ENCODE data around the gene MYBBP1A. TPM values are rescaled to one million over a fixed set of nuclear protein-coding genes. Genes with fewer than 3 reads are reported as not detected.

MYBBP1A gene
- total RNA-seq, 1 experiment from 2014 or later, result 130 TPM

GRCh38 chr17:4514206-4514605 is 41.0 kb downstream of the MYBBP1A start:
- POLR2A ChIA-PET, result no interaction called here
- Histone ChIP-seq H2AFZ (ENCODE audit: low read depth, low read length, poor library complexity, severe bottlenecking) (no peak overlapping the region), H3K36me3 (ENCODE audit: control insufficient read depth in 1 of 2, insufficient read depth in 2 of 2, low read length in 2 of 2) (no peaks in the 10 kb centered on the region), H3K9ac (ENCODE audit: low read length) (peak overlapping the region; percentile 30; the same call in 1 of the 2 replicates), H3K4me3 (replicated peaks in 1 of 2; ENCODE audit: low read depth in 1 of 2, low read length in 2 of 2) (no peak overlapping the region), H4K20me1 (ENCODE audit: insufficient read depth) (no peaks in the 10 kb centered on the region), H3K9me2 (ENCODE audit: insufficient read depth) (no peaks in the 10 kb centered on the region), H3K27me3 (ENCODE audit: insufficient read depth, low read length) (no peaks in the 10 kb centered on the region), H3K79me2 (ENCODE audit: insufficient read depth, low read length) (no peaks in the 10 kb centered on the region), H3K27ac (ENCODE audit: low read depth, low read length) (no peak overlapping the region), H3K4me2 (ENCODE audit: low read length) (peak overlapping the region; percentile 31), H3K9me3 (ENCODE audit: control insufficient read depth in 1 of 2, insufficient read depth in 1 of 2, low read depth in 1 of 2, low read length in 2 of 2) (no peaks in the 10 kb centered on the region), H3K4me1 (ENCODE audit: control insufficient read depth in 1 of 2, insufficient read depth in 2 of 2, low read length in 2 of 2) (peaks cover 21 to 31% of the 10 kb centered on the region in 2 experiments)
- intact Hi-C loops (cut with micrococcal nuclease), result no loop called here
- RAD21 ChIA-PET (ENCODE audit: low non-redundant PET in 1 of 2, low total read pairs in 2 of 2, uncharacterized antibody in 2 of 2, unreplicated experiment in 2 of 2), result interaction anchor here in 1 of 2 experiments (1.5 kb wide), 1 partner anchor 93 kb away, joined by 4 read pairs; no protein-coding TSS in a partner anchor
- no TSS peak for BruUV-seq (replicated peaks)
- ATAC-seq (peak; percentile 47; the same call in 1 of the 2 replicates), DNase-seq (ENCODE audit: low read depth, low spot score) (no peak)
- TF ChIP-seq, protein P1, sequence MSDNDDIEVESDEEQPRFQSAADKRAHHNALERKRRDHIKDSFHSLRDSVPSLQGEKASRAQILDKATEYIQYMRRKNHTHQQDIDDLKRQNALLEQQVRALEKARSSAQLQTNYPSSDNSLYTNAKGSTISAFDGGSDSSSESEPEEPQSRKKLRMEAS (IDR thresholded peaks at IDR 0.05), result no peak
- TF ChIP-seq FOSL1 (IDR thresholded peaks at IDR 0.05; ENCODE audit: low read depth), result no peak
- no peak for TF ChIP-seq SIN3A (IDR thresholded peaks at IDR 0.05; ENCODE audit: low read depth)
- TF ChIP-seq ZNF274 (IDR thresholded peaks at IDR 0.05; ENCODE audit: low read depth, low read length), result no peak
- TF ChIP-seq, protein P2, sequence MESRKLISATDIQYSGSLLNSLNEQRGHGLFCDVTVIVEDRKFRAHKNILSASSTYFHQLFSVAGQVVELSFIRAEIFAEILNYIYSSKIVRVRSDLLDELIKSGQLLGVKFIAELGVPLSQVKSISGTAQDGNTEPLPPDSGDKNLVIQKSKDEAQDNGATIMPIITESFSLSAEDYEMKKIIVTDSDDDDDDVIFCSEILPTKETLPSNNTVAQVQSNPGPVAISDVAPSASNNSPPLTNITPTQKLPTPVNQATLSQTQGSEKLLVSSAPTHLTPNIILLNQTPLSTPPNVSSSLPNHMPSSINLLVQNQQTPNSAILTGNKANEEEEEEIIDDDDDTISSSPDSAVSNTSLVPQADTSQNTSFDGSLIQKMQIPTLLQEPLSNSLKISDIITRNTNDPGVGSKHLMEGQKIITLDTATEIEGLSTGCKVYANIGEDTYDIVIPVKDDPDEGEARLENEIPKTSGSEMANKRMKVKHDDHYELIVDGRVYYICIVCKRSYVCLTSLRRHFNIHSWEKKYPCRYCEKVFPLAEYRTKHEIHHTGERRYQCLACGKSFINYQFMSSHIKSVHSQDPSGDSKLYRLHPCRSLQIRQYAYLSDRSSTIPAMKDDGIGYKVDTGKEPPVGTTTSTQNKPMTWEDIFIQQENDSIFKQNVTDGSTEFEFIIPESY (IDR thresholded peaks at IDR 0.05; ENCODE audit: extremely low read depth, insufficient replicate concordance, low read length), result no peak
- TF ChIP-seq, protein P3, sequence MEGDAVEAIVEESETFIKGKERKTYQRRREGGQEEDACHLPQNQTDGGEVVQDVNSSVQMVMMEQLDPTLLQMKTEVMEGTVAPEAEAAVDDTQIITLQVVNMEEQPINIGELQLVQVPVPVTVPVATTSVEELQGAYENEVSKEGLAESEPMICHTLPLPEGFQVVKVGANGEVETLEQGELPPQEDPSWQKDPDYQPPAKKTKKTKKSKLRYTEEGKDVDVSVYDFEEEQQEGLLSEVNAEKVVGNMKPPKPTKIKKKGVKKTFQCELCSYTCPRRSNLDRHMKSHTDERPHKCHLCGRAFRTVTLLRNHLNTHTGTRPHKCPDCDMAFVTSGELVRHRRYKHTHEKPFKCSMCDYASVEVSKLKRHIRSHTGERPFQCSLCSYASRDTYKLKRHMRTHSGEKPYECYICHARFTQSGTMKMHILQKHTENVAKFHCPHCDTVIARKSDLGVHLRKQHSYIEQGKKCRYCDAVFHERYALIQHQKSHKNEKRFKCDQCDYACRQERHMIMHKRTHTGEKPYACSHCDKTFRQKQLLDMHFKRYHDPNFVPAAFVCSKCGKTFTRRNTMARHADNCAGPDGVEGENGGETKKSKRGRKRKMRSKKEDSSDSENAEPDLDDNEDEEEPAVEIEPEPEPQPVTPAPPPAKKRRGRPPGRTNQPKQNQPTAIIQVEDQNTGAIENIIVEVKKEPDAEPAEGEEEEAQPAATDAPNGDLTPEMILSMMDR (IDR thresholded peaks at IDR 0.05 in 2 of 3, conservative IDR thresholded peaks at IDR 0.05 in 1 of 3; ENCODE audit: borderline replicate concordance in 1 of 3, insufficient read depth in 1 of 3, low read depth in 2 of 3, low read length in 2 of 3), result no peak
- TF ChIP-seq SP1 (IDR thresholded peaks at IDR 0.05; ENCODE audit: low read depth), result no peak
- no peak for TF ChIP-seq POLR2AphosphoS5 (IDR thresholded peaks at IDR 0.05; ENCODE audit: low read depth, low read length)
- no peak for TF ChIP-seq POLR2A (IDR thresholded peaks at IDR 0.05; ENCODE audit: borderline replicate concordance, extremely low read depth, insufficient read depth, insufficient read length)
- TF ChIP-seq EGR1 (IDR thresholded peaks at IDR 0.05; ENCODE audit: low read depth), result no peak
- no peak for TF ChIP-seq YY1 (IDR thresholded peaks at IDR 0.05; ENCODE audit: extremely low read depth, insufficient replicate concordance, low read depth, low read length)
- TF ChIP-seq, protein P4, sequence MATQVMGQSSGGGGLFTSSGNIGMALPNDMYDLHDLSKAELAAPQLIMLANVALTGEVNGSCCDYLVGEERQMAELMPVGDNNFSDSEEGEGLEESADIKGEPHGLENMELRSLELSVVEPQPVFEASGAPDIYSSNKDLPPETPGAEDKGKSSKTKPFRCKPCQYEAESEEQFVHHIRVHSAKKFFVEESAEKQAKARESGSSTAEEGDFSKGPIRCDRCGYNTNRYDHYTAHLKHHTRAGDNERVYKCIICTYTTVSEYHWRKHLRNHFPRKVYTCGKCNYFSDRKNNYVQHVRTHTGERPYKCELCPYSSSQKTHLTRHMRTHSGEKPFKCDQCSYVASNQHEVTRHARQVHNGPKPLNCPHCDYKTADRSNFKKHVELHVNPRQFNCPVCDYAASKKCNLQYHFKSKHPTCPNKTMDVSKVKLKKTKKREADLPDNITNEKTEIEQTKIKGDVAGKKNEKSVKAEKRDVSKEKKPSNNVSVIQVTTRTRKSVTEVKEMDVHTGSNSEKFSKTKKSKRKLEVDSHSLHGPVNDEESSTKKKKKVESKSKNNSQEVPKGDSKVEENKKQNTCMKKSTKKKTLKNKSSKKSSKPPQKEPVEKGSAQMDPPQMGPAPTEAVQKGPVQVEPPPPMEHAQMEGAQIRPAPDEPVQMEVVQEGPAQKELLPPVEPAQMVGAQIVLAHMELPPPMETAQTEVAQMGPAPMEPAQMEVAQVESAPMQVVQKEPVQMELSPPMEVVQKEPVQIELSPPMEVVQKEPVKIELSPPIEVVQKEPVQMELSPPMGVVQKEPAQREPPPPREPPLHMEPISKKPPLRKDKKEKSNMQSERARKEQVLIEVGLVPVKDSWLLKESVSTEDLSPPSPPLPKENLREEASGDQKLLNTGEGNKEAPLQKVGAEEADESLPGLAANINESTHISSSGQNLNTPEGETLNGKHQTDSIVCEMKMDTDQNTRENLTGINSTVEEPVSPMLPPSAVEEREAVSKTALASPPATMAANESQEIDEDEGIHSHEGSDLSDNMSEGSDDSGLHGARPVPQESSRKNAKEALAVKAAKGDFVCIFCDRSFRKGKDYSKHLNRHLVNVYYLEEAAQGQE (IDR thresholded peaks at IDR 0.05; ENCODE audit: low read depth), result no peak
- no peak for TF ChIP-seq CEBPB (IDR thresholded peaks at IDR 0.05; ENCODE audit: low read depth)
- no peak for TF ChIP-seq ZFX (IDR thresholded peaks at IDR 0.05)
- no peak for TF ChIP-seq JUND (IDR thresholded peaks at IDR 0.05)
- no peak for TF ChIP-seq ELF1 (IDR thresholded peaks at IDR 0.05; ENCODE audit: borderline replicate concordance, low read depth)
- TF ChIP-seq SRF (IDR thresholded peaks at IDR 0.05; ENCODE audit: low read depth), result no peak
- CTCF ChIA-PET, result no interaction called here
